T-helper 1 cell treated with Interleukin-12 subunit alpha and Interleukin-12 subunit beta and Interleukin-4 antibody, amounts not matched to agents 30 μg/mL and 1 μg/mL, for 36 hours (primary cell): ENCODE measurements around the gene ZNF431.
"Not testable (repeated sequence)": the region's sequence is repeated elsewhere in the genome, so short reads cannot be mapped to it uniquely, and the experiment has no call there.

Experiments used
- H3K27ac Mint-ChIP-seq: one replicate; pipeline ENCODE4 v1.8.0; 2021; ENCODE audit warnings: mild to moderate bottlenecking, mixed read lengths
- H3K27me3 Mint-ChIP-seq: one replicate; pipeline ENCODE4 v1.8.0; 2021; ENCODE audit warnings: low read depth, mixed read lengths
- H3K36me3 Mint-ChIP-seq: one replicate; pipeline ENCODE4 v1.8.0; 2021; ENCODE audit warnings: low read depth, mixed read lengths
- H3K4me1 Mint-ChIP-seq: one replicate; pipeline ENCODE4 v1.8.0; 2021; ENCODE audit warnings: low read depth, mixed read lengths
- H3K4me3 Mint-ChIP-seq: one replicate; pipeline ENCODE4 v1.8.0; 2021; ENCODE audit warnings: mild to moderate bottlenecking, moderate library complexity, mixed read lengths
- H3K9me3 Mint-ChIP-seq: one replicate; pipeline ENCODE4 v1.8.0; 2021; ENCODE audit warnings: mixed read lengths

The ZNF431 gene

GRCh38 chr19:21197590-21198295 lies 55.9 kb downstream of the ZNF431 start:
- Mint-ChIP-seq H3K36me3 (no peaks in the 10 kb centered on the region), H3K27me3 (no peaks in the 10 kb centered on the region), H3K4me1 (no peaks in the 10 kb centered on the region), H3K27ac (no peak overlapping the region), H3K4me3 (no peak overlapping the region), H3K9me3 (peaks cover 20% of the 10 kb centered on the region)

- Mint-ChIP-seq H3K4me1 (no peaks in the 10 kb centered on the region), H3K9me3 (peaks cover 27% of the 10 kb centered on the region), H3K4me3 (no peak overlapping the region), H3K27ac (no peak overlapping the region), H3K36me3 (peaks cover 1% of the 10 kb centered on the region), H3K27me3 (no peaks in the 10 kb centered on the region)
Measured at GRCh38 chr19:21202865-21203494, 61.1 kb downstream of the ZNF431 start.

GRCh38 chr19:21210037-21210621 lies 68.3 kb downstream of the ZNF431 start:
- Mint-ChIP-seq H3K36me3 (no peaks in the 10 kb centered on the region), H3K9me3 (peaks cover 28% of the 10 kb centered on the region), H3K27ac (no peak overlapping the region), H3K27me3 (no peaks in the 10 kb centered on the region), H3K4me1 (no peaks in the 10 kb centered on the region), H3K4me3 (no peak overlapping the region)

- Mint-ChIP-seq H3K27ac (no peak overlapping the region), H3K36me3 (no peaks in the 10 kb centered on the region), H3K9me3 (peaks cover 30% of the 10 kb centered on the region), H3K4me3 (no peak overlapping the region), H3K27me3 (no peaks in the 10 kb centered on the region), H3K4me1 (no peaks in the 10 kb centered on the region)
Measured at GRCh38 chr19:21221693-21222092, 79.9 kb downstream of the ZNF431 start.

- H3K27ac Mint-ChIP-seq, H3K4me1 Mint-ChIP-seq, H3K27me3 Mint-ChIP-seq, H3K36me3 Mint-ChIP-seq, H3K4me3 Mint-ChIP-seq: not testable (repeated sequence)
- H3K9me3 Mint-ChIP-seq: peaks cover 60% of the 10 kb centered on the region
Measured at GRCh38 chr19:21229938-21230337, 88.1 kb downstream of the ZNF431 start.

GRCh38 chr19:21233691-21234090 lies 91.9 kb downstream of the ZNF431 start:
- Mint-ChIP-seq H3K9me3 (peaks cover 73% of the 10 kb centered on the region), H3K4me1 (no peaks in the 10 kb centered on the region), H3K27ac (no peak overlapping the region), H3K36me3 (no peaks in the 10 kb centered on the region), H3K27me3 (no peaks in the 10 kb centered on the region), H3K4me3 (no peak overlapping the region)

- peaks cover 50% of the 10 kb centered on the region for H3K9me3 Mint-ChIP-seq
- H3K27me3 Mint-ChIP-seq, H3K4me1 Mint-ChIP-seq, H3K27ac Mint-ChIP-seq, H3K4me3 Mint-ChIP-seq, H3K36me3 Mint-ChIP-seq: not testable (repeated sequence)
Measured at GRCh38 chr19:21236751-21237150, 94.9 kb downstream of the ZNF431 start.

- Mint-ChIP-seq H3K4me3 (no peak overlapping the region), H3K4me1 (no peaks in the 10 kb centered on the region), H3K27me3 (no peaks in the 10 kb centered on the region), H3K36me3 (no peaks in the 10 kb centered on the region), H3K9me3 (peaks cover 34% of the 10 kb centered on the region), H3K27ac (no peak overlapping the region)
Measured at GRCh38 chr19:21238670-21239069, 96.8 kb downstream of the ZNF431 start.
